NCI-H526 treated with DMSO at 0.1 percent for 48 hours (cell line): ENCODE measurements around the gene C6.
"Not testable (repeated sequence)": the region's sequence is repeated elsewhere in the genome, so short reads cannot be mapped to it uniquely, and the experiment has no call there.

Source experiments
- DNase-seq: peaks from one replicate; lab custom pipeline; 2025; lab: John Stamatoyannopoulos, UW

Gene C6

DNA sequence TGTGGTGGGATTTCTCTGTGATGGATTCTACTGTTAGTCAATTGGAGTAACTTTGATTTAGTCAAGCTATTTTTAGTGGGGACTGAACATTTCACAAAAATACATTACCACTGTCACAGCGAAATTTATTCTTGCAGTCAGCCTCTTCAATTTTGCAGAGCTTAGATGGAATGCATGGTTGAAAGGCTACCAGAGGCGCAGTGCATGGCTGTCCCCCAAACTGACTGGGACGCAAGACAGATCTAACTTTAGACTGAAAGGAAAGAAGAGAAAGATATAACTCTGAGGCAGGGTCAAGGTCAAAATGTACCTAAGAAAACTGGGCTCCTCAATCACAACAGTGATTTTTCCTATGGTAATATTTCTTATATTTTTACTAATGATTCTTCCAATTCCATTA, 13.7 kb downstream of the C6 start:
- no peak for DNase-seq

DNA sequence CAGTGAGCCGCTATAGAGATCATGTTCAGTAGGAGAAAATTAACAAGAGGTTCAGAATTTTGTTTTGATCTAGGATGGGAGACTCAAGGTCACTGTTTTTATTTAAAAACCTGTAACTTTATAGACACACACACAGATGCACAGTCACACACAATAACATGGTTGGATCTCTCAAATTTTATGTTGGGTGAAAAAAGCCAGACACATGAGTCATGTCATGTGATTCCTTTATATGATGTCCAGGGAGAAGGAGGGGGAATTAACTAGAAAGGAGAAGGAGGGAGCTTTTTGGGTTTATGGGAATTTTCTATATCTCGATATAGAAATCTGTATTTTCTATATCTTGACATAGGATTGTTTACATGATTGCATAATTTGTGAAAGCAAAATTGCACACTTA, 17.1 kb downstream of the C6 start:
- no peak for DNase-seq

DNA sequence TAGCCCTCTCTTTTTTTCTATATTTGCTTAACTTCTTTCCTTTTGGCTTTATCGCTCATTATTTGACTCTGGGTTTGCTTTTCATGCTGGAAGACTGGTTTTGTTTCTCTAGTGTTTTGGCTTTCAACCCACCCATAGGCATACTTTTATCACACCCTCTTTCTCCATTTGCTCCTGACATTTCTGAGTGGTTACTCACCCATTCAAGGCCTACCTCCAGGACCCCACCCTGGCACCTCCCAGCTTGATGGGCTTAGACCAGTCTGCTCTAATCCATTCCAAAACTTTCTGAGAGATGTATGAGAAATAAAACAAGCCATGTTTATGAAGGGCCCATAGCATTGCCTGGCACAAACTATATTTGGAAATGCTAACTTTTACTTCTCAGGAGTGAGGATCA, 18.1 kb downstream of the C6 start:
- DNase-seq, result no peak

DNA sequence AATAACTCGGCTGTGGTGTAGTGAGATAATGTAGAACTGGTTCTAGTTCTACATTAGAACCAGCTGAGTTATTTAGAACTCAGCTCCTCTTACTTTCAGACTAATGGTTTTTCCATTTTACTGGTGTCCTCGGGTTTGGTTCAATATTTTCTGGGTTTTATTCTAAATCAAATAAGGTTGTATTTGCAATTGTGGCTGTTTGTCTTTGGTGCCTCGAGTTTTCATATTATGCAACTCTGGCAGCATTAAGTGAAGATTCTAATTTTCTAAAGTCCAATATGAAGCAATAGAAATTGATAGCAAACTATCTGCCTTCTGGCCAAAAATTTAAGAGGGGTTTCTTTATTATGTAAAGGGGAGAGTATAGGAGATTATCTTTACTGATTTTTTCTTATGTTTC, 19.0 kb downstream of the C6 start:
- no peak for DNase-seq

DNA sequence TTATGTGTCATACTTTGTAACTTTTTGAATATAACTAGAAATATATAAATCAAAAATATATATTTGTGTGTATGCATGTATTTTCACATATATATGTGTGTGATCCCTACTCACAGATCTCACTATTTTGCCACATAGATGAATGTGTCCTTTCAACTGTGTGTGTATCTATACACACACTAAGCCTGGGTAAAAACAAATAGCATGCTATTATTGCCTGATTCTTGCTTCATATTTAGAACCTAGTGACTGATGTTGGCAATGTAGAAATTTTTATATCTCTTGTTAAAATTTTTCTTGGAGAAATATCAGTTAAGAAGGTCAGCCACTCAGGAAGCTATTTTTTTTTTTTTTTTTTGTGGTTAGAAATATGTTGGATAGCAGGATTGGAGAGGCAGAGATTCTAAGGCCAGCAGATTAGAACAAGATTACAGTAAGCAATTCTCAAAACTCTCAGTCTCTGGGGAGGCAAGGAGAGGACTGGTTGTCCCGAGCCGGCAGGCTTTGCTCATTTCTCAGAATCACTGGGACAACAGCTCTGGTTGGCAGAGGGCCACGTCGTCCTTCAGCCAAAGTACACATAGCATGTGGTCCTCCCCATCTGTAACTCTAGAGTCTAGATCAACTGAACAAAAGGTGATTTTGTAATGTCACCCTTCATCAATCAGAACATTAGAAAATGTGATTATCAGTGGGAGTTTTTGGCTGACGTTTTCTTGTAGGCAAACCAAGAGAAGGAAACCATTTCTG, 19.7 kb downstream of the C6 start:
- DNase-seq, result no peak

DNA sequence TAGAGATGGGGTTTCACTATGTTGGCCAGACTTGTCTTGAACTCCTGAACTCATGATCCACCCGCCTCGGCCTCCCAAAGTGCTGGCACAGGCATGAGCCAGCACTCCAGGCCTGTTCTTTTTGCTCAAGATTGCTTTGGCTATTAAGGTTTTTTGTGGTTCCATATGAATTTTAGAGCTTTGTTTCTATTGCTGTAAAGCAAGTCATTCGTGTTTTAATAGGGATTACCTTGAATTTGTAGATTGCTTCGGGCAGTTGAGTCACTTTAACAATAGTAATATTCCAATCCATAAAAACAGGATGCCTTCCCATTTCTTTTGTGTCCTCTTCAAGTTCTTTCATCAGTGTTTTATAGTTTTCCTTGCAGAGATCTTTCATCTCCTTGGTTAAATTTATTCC, 22.1 kb downstream of the C6 start:
- DNase-seq, result no peak

DNA sequence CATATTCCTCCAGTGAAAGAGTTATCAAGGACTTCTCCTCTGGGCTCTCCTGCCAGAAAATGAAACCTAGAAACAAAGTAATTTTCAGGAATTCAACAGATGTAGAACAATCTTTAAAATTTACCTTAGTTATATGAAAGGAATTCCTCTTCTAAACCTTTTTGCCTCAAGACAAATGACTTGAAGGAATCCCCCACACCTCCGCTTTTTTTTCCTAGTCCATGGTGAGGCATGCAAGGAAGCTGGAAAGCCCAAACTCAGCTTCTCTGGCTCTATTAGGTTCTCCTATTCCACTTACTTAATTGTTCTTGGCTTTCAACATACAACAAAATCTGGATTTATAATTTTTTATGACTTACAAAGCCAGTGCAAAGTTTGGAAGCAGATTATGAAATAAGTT, 27.2 kb downstream of the C6 start:
- no peak for DNase-seq

DNA sequence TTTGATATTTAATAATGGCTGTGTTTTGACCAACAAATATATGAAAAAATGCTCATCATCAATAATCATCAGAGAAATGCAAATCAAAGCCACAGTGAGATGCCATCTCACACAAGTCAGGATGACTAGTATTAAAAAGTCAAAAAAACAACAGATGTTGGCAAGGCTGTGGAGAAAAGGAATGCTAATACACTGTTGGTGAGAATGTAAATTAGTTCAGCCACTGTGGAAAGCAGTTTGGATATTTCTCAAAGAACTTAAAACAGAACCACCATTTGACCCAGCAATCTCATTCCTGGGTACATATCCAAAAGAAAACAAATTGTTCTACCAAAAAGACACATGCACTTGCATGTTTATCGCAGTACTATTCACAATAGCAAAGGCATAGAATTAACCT, 30.0 kb downstream of the C6 start:
- DNase-seq, result not testable (repeated sequence)

DNA sequence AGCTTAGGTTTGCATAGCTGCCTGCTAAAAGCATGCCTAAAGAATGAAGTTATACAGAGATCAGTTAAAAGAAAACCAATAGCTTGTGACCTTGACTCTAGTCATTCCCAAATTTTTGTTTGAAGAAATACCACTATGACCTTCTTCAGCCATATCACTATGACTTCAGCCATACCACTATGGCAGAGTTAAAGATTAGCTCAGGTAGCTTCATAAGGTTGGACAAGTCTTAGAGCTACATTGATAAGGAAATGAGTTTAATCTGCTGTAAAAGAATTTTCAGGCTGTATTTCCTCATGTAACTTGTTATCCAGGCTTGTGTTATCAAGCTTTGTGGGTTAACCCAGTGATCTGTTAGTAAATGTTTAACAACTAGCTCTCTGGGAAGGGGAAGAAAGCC, 30.7 kb downstream of the C6 start:
- DNase-seq, result no peak

DNA sequence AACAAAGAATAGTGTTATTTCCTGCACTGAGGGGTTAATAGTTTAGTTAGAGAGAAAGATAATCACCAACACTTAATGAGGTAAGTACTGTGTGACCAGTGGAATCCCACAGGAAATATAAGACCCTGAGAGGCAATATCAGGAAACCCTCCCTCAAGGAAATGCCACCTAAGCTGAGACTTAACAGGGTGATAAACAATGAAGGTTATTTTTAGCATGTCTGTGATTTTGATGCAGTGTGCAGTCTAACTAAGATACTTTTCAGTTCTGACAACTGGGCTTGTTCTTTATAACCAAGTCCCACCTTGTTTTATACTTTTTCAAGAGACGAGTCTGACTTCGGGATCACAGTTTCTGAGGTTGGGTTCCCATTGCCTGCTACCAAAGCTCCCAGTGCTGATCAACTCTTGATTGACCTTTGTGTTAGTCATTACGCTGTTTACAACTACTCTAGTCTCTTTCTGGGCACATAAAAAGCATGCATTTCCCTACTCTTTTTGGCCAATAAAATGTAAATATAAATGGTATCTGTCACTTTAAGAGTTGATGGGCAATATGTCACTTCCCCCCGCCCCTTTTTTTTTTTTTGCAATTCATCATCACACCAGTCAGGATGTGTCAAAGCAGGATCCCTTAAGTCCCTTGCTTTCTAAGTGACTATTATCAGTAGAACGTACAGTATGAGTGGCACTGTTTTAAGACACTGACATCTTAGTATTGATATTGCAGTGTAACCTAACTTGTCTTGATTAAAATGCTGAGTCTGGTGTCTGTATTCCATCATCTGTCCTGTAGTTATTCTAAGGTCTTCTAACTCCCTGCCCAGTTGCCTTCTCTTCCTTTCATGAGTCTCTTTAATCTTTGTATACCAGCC, 31.4 kb downstream of the C6 start:
- DNase-seq, result no peak

DNA sequence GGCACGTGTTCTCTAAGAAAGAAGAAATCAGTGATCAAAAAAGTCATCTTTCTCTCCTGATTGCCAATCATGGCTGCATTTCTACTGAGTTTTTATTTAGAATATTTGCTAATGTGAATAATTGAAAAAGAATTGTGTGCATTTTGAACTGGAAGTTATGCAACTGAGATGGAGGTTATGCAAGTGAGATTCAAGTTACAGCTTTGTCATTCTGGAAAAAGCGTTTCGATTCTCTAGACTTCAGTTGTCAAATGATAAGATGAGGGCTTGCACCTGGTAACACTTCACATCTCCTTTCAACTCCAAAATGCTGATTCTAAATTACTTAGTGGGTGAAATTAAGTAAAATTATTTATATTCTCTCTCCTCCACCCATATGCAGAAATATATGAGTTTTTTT, 36.4 kb downstream of the C6 start:
- no peak for DNase-seq

DNA sequence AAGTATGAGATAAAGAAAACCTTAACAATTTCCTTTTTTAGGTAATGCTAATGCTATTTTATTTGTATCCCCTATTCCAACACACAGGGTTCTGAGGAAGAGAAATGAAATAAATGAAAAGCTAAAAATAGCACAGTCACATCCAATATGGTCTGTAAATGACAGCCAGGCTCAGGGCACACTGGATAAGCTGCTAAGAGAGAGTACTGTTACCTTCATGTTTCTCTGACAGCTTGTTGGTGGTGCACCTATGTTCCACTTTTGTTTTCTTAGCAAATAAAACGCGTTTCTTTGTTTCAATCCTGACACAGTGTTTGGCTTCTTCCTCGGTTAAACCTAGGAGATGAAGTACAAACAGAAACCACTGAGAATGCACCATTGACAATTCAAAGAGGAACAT, 41.3 kb downstream of the C6 start:
- DNase-seq, result no peak

DNA sequence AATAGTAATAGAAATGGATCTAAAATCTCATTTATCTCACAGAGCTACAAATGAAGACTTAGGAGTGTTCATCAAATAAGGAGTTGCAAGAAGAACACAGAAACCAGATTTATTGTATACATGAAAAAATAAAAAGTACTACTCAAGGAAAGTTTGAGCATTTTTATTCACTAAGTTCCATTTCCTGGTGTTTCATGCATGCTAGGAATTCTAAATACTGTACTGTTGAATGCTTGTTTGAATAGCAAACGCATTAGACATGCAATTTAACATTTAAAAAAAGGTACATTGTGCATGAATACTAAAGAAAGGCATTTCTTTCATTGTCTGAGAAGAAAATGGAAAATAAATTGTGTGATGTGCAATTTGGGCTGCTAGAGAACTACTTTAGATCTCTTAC, 52.1 kb downstream of the C6 start:
- DNase-seq, result no peak

DNA sequence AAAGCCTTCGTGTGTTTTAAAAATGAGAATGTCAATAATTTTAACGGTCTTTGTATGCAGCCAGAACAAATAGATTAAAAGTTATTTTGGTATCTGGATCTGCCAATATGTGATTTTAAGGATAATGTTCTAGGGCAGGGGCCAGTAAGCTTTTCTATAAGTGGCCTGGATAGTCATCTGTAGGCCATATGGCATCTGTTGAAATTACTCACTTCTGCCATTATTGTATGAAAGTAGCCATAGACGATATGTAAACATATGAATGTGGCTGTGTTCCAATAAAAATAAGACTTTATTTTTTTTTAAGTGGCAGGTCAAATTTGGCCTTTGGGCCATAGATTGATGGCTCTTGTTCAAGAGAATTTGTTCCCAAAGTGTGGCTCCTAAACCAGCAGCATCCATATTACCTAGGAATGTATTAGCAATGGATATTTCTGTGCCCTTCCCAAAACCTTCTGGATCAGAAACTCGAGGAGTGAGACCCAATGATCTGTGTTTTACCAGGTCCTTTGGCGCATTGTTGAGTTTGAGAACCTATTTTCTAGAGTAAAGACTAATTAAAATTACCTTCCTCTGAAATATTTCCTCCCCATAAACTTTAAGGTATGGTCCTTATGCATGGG, 55.9 kb downstream of the C6 start:
- DNase-seq, result no peak

DNA sequence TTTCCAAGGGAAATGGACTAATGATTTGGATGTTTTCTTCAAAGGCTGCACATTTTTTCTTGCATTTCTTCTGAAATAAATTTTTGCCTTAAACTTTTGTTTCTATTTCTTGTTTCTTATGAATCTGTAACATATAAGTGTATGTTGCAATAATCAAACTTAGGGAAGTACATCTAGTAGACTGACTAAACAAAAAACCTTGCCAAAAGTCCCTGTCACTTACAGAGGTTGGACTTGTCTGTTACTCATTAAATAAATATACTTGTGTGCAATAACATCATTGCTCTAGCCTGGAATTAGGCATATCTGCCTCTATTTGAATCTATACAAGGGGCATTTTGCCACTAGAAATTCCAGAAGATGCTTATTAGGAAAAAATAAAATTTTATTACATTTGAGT, 56.6 kb downstream of the C6 start:
- DNase-seq, result no peak

DNA sequence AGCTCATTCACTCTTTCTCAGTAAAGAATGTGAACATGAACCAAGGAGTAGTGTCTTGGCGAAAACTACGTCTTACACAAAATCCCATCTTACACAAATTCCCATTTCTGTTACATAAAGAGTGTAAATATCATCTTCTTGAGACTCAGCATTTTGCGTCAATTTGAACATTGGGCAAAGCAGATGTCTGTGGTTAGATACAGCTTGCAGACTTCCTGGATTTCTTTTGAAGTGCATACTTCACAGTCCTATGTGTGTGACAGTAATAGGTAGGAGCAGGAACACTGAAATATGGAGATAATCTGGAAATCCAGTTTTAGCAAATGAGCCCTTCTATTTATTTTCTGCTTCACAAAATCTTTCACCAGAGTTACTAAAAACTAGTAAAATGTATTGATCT, 58.8 kb downstream of the C6 start:
- no peak for DNase-seq

DNA sequence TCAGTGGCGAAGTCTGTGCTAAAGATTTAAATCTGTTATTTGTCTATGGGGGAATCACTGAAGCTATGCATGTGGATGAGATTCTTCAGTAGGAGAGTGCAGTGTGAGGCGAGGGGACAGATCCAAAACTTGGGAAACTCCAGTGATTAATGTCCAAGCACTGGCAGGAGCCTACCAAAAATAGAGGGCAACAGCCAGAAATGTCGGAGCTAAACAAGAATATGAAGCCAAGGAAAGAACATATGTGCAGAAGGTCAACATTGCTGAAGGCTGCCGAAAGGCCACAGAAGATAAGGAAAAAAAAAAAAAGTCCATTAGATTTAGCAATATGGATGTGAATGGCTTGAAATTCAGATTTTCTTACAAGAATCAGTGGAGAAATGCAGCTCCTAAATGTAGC, 61.8 kb downstream of the C6 start:
- DNase-seq, result no peak

DNA sequence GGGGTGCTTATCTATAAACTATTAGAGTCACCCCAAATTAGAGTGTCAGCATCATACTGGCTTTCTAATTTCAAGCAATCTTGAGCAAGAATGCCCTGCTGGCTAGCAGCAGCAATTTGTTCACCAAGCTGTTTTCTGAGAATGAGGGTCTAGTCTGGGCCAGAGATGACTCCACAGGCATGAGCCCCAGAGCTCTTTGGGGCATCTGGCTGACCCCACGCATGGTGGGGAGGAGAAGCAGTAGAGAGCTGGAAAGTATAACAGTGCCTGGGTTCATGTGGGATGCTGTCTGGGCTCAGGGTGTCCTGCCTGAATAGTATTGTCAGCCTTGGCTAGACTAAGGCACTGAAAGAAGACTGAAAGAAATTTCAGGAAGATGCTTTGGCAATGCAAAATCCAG, 64.9 kb downstream of the C6 start:
- DNase-seq, result no peak

DNA sequence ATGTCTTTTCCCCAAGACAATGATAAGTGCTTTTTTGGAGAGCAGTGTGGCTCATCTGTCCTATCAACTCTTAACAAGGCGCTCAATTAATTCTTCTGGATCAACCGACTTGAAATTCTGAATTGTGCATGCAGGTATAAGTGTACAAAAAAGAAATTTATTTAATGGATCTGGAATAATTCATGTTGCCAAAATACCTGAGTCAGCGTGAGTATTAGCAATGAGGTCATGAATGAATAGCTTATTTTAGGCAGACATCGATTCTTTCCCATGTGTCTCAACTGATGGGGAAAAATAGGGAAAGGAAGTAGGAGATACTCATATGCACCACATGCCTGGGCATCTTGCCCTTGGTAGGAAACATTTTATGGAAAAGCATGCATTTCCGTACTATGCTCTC, 68.0 kb downstream of the C6 start:
- DNase-seq, result no peak

DNA sequence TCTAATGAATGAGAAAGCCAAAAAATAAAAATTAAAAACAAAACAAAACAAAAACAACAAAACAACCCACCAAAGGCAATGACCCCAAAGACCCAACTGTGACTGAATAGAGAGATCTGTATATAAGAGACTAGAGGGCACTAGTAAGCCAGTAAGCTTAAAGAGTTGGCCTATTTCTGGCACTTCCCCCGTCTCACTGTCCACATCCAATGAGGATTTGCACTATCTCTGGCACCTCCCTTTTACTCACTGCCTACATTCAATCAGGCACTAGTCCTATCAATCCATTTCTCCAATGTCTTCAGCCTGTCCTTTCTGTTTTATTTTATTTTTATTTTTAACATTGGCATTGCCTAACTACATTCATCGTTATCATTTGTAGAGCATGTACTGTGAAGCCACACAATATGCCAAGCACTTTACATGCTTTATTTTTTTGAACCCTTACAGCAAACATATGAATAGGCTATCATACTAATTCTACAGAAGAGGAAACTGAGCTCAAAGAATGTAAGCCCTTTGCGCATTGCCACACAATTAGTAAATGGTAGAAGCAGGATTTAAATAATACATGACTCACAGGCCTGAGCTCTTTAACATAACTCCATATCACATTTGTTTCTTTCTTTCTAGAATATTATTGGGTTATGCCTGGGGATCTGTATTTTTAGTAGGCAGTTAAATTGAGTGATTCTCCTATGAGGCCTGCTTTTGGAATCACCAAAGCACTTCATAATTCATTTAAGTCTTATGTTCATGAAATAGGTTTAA, 70.0 kb downstream of the C6 start:
- no peak for DNase-seq

DNA sequence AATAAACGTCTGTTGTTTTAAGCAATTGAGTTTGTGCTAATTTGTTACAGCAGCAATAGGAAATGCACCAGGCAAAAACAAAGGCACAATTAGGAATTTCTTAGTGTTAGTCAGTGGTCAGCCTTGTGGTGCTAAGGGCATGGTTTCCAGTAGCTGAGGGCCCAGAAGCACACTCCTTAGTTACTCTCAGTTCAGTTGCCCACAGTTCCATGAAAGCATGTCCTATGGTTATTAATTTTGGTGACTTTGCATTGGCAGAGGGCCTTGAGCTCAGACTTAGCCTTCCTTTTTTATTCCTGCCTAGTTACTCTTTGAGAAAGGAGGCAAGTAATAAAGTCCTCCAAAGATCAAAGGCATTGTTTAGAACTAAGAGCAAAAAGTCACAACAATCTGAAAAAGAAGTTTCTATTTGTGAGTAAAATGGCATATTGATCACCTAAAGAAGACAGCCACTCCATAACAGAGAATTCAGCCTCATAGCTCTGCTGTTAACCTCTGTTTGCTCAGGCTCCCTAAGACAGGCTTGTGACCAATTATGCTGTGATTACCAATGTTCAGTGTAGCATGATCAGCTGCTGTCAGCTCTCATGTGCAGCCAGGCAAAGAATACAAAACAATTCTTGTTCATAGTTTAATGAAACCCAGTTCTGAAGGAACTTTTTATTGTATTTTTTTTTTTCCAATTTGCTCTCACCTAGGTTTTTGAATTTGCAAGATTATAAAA, 85.2 kb downstream of the C6 start:
- DNase-seq, result no peak

DNA sequence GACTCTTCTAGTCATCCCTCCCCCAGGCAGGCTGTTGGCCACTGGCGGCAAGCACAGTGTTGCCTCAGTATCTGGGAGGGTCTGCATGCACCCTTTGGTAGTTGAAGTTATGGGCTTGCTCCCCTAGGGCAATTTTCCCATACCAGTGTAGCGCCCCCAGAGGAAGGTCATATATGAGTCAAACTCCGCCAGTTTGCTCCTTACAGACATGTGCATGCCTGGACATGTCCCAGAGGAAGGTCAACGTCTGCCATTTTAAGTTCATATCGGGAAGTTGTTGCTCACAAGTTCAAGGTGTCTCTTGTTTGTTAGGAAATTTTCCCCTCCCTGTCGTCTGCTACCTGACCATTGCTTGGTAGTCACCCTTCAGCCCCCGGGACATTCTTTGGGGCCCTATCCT, 90.9 kb downstream of the C6 start:
- DNase-seq, result no peak
